H1 (cell line): ENCODE results near the gene NHSL2. TPM values are rescaled to one million over a fixed set of nuclear protein-coding genes. Genes with fewer than 3 reads are reported as not detected.

Experiments
- GTF2F1 ChIP-seq: IDR thresholded peaks from 2 replicates; pipeline ENCODE4 v1.6.1; 2012; ENCODE audit warnings: low read depth, low read length, improper control_type of control experiment, borderline replicate concordance
- polyA plus RNA-seq, 7 experiments: library from polyadenylated mRNA; depleted of rRNA in 3 of 7; stranded (reverse) in 5 of 7; unstranded in 2 of 7; fragments of >200 nt in 5 of 7; fragments of 200-250 nt in 2 of 7; gene quantifications; 1 replicate in 5 of 7; 2 replicates in 1 of 7; 4 replicates in 1 of 7; pipeline versions ENCODE4 v1.2.1 to v1.2.3, GENCODE V29; 2011 to 2013; ENCODE audit warnings: missing spikeins in 2 of 7, mixed read lengths in 2 of 7
- total RNA-seq: library from RNA; stranded (reverse); fragmentation: NEBNext Ultra II Directional; extraction: Animal tissue kit (Norgen Biotek cat#: 25700); gene quantifications from 2 replicates; pipeline ENCODE4 v1.2.1, GENCODE V29; 2021

NHSL2 gene
- total and polyA plus RNA-seq, 2 of the 8 experiments (the other 6 are each of a cell fraction or from before 2014, with no cell fraction given), result 3.7 to 7.2 TPM

DNA sequence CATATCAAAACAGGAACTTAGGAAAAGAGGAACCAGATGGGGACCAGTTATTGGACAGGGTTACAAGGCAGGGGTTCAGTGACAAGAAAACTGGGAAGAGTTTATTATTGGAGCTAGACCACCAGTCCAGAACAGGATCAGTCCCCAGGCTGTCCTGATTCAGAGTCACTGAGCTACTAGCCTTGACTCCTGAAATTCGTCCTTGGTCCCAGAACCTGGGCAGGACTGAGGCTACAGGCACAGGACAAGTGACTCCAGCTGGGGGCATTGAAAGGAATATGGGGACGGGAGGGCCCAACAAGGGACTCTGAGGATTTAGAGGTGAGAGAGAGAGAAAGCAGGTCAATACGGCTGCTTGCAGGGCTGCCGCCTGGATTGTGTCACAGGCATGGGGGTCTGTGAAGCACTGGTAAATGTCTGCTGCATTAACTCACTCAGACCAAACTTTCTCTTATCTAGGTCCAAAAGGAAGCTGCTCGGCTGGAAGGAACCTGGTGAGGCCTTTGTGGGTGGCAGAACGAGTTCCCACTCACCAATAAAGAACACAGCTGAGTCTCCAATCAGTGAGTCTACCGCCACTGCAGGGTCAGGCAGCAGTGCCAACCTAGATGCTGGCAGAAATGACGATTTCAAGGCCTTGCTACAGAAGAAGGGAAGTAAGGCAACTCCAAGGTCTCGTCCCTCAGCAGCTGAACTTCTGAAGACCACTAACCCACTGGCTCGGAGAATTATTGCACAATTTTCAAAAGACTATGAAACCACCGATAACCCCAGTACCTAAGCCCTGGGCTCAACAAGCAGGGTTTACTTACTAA, 232.4 kb downstream of the NHSL2 start (continued):
- no peak for TF ChIP-seq GTF2F1
